ENCODE measurements around the gene PARD3. TPM values are rescaled to one million over a fixed set of nuclear protein-coding genes. Genes with fewer than 3 reads are reported as not detected.

Gene PARD3
- total RNA-seq, 4 donors from 2014 or later = 150 to 172 (median 165) TPM

GRCh38 chr10:34114914-34115313, 700.2 kb downstream of the PARD3 start:
- no peak for DNase-seq (ENCODE audit: low spot score in 2 of 2)
- TF ChIP-seq POLR2A (IDR thresholded peaks at IDR 0.05) = no peak
- TF ChIP-seq, protein P1, sequence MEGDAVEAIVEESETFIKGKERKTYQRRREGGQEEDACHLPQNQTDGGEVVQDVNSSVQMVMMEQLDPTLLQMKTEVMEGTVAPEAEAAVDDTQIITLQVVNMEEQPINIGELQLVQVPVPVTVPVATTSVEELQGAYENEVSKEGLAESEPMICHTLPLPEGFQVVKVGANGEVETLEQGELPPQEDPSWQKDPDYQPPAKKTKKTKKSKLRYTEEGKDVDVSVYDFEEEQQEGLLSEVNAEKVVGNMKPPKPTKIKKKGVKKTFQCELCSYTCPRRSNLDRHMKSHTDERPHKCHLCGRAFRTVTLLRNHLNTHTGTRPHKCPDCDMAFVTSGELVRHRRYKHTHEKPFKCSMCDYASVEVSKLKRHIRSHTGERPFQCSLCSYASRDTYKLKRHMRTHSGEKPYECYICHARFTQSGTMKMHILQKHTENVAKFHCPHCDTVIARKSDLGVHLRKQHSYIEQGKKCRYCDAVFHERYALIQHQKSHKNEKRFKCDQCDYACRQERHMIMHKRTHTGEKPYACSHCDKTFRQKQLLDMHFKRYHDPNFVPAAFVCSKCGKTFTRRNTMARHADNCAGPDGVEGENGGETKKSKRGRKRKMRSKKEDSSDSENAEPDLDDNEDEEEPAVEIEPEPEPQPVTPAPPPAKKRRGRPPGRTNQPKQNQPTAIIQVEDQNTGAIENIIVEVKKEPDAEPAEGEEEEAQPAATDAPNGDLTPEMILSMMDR (IDR thresholded peaks at IDR 0.05) = no peak
- intact Hi-C loops (cut with DNase I; ENCODE audit: low total_unique reads) = no loop called here
- 93 to 95% methylated on average over 10 of the region's 10 CpGs for WGBS, 2 donors
- H3K4me3 ChIP-seq (ENCODE audit: low read depth, poor library complexity, severe bottlenecking) = no peak overlapping the region

- DNase-seq (ENCODE audit: low spot score in 2 of 2) = no peak
- no peak for TF ChIP-seq POLR2A (IDR thresholded peaks at IDR 0.05)
- TF ChIP-seq, protein P1 (IDR thresholded peaks at IDR 0.05) = no peak
- WGBS, 2 donors = 75 to 85% methylated on average over 6 of the region's 6 CpGs
- intact Hi-C loops (cut with DNase I; ENCODE audit: low total_unique reads) = no loop called here
- no peak overlapping the region for H3K4me3 ChIP-seq (ENCODE audit: low read depth, poor library complexity, severe bottlenecking)
Measured at GRCh38 chr10:34113504-34114225, 701.4 kb downstream of the PARD3 start.

DNA sequence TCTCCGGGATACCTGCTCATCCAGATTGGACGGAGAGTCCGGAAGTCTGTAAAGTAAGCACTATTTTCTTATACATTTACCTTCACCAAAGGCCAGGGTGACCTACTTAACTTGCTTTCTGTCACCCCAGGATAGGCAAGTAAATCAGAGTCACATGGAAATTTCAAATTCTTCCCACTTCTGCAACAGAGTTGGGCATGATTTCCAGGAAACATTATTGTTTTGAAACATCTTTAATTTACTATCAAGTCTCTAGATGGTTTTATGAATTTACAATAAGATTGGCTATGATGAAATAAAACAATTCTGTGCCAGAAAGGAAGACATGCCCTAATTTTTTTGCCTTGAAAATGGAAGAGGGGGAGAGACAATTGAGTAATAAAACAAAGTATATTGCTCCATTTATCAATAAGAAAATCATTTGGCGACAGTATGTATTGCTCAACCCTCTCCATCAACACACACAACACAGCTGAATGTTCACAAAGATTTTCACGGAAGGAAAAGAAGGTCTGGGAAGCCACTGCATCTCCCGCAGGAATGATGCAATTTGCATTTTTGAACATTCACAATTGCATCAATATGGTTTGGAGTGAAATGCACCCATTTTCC, 702.8 kb downstream of the PARD3 start:
- H3K4me3 ChIP-seq (ENCODE audit: low read depth, poor library complexity, severe bottlenecking) = no peak overlapping the region
- no peak for TF ChIP-seq POLR2A (IDR thresholded peaks at IDR 0.05)
- TF ChIP-seq, protein P1 (IDR thresholded peaks at IDR 0.05) = no peak
- DNase-seq (ENCODE audit: low spot score in 2 of 2) = peak in 1 of 2 donors; percentile 7
- intact Hi-C loops (cut with DNase I; ENCODE audit: low total_unique reads) = no loop called here
- 63 to 68% methylated on average over 6 of the region's 6 CpGs for WGBS, 2 donors

GRCh38 chr10:34111179-34111578, 703.9 kb downstream of the PARD3 start:
- DNase-seq (ENCODE audit: low spot score in 2 of 2) = peak in 1 of 2 donors; percentile 80
- no peak overlapping the region for H3K4me3 ChIP-seq (ENCODE audit: low read depth, poor library complexity, severe bottlenecking)
- intact Hi-C loops (cut with DNase I; ENCODE audit: low total_unique reads) = no loop called here
- 93 to 94% methylated on average over 10 of the region's 10 CpGs for WGBS, 2 donors
- TF ChIP-seq, protein P1 (IDR thresholded peaks at IDR 0.05) = no peak
- no peak for TF ChIP-seq POLR2A (IDR thresholded peaks at IDR 0.05)

DNA sequence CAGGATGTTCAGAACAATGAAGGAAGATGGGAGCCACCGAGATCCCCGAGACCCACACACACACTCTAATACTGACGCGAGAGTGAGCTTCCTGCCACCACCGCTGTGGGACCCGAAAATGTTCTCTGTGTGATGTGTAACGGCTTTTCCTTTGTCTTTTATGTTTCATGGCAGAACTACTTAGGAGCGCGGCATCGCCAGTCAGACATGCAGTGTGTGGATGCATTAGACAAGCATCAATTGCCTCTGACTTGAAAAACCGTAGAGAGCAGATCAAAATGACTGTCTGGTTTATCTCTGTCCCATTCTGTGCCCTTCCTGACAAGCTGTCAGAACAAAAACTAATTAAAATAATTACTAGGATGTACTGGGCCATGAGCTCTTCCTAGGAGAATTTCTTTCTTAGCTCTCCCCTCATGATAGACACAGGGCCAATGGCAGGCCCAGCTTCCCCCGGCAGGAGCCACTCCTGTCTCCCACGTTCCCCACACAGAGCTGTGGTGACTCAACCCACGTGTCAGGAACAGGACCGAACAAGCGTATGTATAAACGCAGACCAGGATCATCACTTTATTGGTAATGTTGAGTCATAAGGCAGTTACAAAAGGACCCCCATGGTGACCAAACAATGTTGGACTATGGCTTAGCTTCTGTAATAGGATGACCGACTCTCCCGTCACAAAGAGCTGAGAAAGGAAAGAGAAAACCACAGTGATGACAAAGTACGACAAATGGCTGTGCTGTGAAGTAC, 705.0 kb downstream of the PARD3 start:
- intact Hi-C loops (cut with DNase I; ENCODE audit: low total_unique reads) = no loop called here
- WGBS, 2 donors = 77 to 82% methylated on average over 20 of the region's 20 CpGs
- DNase-seq (ENCODE audit: low spot score in 2 of 2) = peak in 1 of 2 donors; percentile 13
- no peak overlapping the region for H3K4me3 ChIP-seq (ENCODE audit: low read depth, poor library complexity, severe bottlenecking)
- no peak for TF ChIP-seq POLR2A (IDR thresholded peaks at IDR 0.05)
- TF ChIP-seq, protein P1 (IDR thresholded peaks at IDR 0.05) = no peak
